H1 (cell line): ENCODE measurements around the gene NAA50. TPM values are rescaled to one million over a fixed set of nuclear protein-coding genes. Genes with fewer than 3 reads are reported as not detected.

Experiments used
- ASH2L ChIP-seq: fragments of 200-600, 300-600 bp; sonication (generic); IDR thresholded peaks from one replicate; pipeline ENCODE4 v1.7.1; 2017; ENCODE audit warnings: low read length
- CHD2 ChIP-seq: IDR thresholded peaks from 2 replicates; pipeline ENCODE4 v1.6.1; 2012; ENCODE audit warnings: low read length, improper control_type of control experiment
- EP300 ChIP-seq, 2 experiments: IDR thresholded peaks; 1 replicate in 1 of 2; 2 replicates in 1 of 2; pipeline ENCODE4 v1.6.1; 2011 to 2012; ENCODE audit warnings: low read depth in 2 of 2, low read length in 2 of 2, mild to moderate bottlenecking in 2 of 2, borderline replicate concordance in 1 of 2, inconsistent platforms in 1 of 2, moderate library complexity in 1 of 2
- GABPA ChIP-seq: IDR thresholded peaks from 2 replicates; pipeline ENCODE4 v1.6.1; 2011; ENCODE audit warnings: mild to moderate bottlenecking, low read length, moderate library complexity, borderline replicate concordance; ENCODE audit not compliant: insufficient read depth
- KDM1A ChIP-seq: fragments of 200-600, 300-600 bp; sonication (generic); IDR thresholded peaks from 2 replicates; pipeline ENCODE4 v1.7.1; 2016; ENCODE audit warnings: mild to moderate bottlenecking, low read length, borderline replicate concordance
- KDM5A ChIP-seq: fragments of 200-600 bp; IDR thresholded peaks from 2 replicates; pipeline ENCODE4 v1.7.1; 2012; ENCODE audit warnings: mild to moderate bottlenecking, low read length, inconsistent platforms, mixed read lengths
- MAFK ChIP-seq: IDR thresholded peaks from 2 replicates; pipeline ENCODE4 v1.6.1; 2012; ENCODE audit warnings: low read depth, mild to moderate bottlenecking, improper control_type of control experiment, low read length
- RBBP5 ChIP-seq: IDR thresholded peaks from 2 replicates; pipeline ENCODE4 v1.7.1; 2012; ENCODE audit warnings: low read depth, mild to moderate bottlenecking, inconsistent platforms, low read length, moderate library complexity, borderline replicate concordance
- RXRA ChIP-seq: IDR thresholded peaks from 2 replicates; pipeline ENCODE4 v1.6.1; 2011; ENCODE audit warnings: low read depth, mild to moderate bottlenecking, low read length, moderate library complexity; ENCODE audit not compliant: insufficient read depth
- SIX5 ChIP-seq: IDR thresholded peaks from 2 replicates; pipeline ENCODE4 v1.6.1; 2011; ENCODE audit warnings: mild to moderate bottlenecking, low read depth, low read length
- TAF1 ChIP-seq: IDR thresholded peaks from 2 replicates; pipeline ENCODE4 v1.6.1; 2011; ENCODE audit warnings: mild to moderate bottlenecking, low read depth, low read length
- polyA plus RNA-seq, 7 experiments: library from polyadenylated mRNA; depleted of rRNA in 3 of 7; stranded (reverse) in 5 of 7; unstranded in 2 of 7; fragments of >200 nt in 5 of 7; fragments of 200-250 nt in 2 of 7; gene quantifications; 1 replicate in 5 of 7; 2 replicates in 1 of 7; 4 replicates in 1 of 7; pipeline versions ENCODE4 v1.2.1 to v1.2.3, GENCODE V29; 2011 to 2013; ENCODE audit warnings: missing spikeins in 2 of 7, mixed read lengths in 2 of 7
- total RNA-seq: library from RNA; stranded (reverse); fragmentation: NEBNext Ultra II Directional; extraction: Animal tissue kit (Norgen Biotek cat#: 25700); gene quantifications from 2 replicates; pipeline ENCODE4 v1.2.1, GENCODE V29; 2021

Gene NAA50
- total and polyA plus RNA-seq, 2 of the 8 experiments (the other 6 are each of a cell fraction or from before 2014, with no cell fraction given): 46.6 to 231 TPM

DNA sequence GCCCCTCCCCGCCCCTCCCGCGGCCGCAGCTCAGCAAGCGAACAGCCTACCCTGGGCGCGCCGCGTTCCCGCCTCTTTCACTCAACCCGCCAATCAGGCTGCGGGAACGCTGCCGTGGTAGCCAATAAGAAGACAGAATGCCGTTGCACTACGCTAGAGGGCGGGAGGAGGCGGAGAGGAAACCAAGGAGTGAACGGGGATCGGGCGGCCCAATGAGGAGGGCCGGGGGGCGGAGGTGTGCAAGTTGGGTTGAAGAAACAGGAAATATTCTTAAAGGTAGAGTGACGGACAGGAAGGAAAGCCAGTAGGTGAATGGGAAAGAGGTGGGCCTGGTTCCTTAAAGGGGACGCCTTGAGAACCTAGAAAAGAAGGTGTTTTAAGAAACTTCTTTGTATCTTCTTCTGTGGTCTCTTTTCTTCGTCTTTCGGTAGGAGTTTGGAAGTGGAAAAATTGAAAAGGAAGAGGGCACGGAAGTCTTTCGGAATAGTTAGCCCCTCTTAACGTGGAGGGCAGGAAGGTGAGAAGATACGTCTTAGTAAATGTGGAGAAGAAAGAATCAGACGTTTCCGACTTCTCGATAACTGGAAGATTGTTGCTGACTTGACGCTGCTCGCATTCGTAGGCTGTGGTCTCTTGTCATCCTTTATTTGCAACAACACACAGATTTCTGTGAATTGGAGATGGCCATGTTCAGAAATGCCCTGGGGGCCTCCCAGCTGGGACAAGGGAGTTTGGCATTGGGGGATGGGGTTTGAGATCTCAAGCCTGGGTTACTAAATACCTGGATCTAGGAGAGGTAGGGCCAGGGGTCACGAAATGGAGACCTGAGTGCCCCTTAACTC is 49.2 kb downstream of the NAA50 start (continued):
- no peak for TF ChIP-seq MAFK
- peak; percentile 27; the same call in 1 of the 2 replicates for TF ChIP-seq RBBP5
- no peak for TF ChIP-seq KDM1A
- TF ChIP-seq KDM5A: no peak
- TF ChIP-seq ASH2L: peak; percentile 46
- TF ChIP-seq TAF1: no peak
- TF ChIP-seq GABPA: no peak
- no peak for TF ChIP-seq EP300 (IDR thresholded peaks at IDR 0.05; ENCODE audit: borderline replicate concordance in 1 of 2, low read depth in 2 of 2, low read length in 2 of 2)
- no peak for TF ChIP-seq SIX5
- TF ChIP-seq CHD2: peak; percentile 89
- no peak for TF ChIP-seq RXRA
